GM19023 (cell line): ENCODE data around the gene MPPED2.
"Not testable (repeated sequence)": the region's sequence is repeated elsewhere in the genome, so short reads cannot be mapped to it uniquely, and the experiment has no call there.

Experiments
- ATAC-seq: cut with Tn5 transposase; IDR thresholded peaks from one replicate; pipeline ENCODE4 v1.9.1; 2021; ENCODE audit warnings: mild to moderate bottlenecking, moderate library complexity; ENCODE audit not compliant: unreplicated experiment

The MPPED2 gene

GRCh38 chr11:30579415-30580175 is 6.6 kb downstream of the MPPED2 start:
- no peak for ATAC-seq

GRCh38 chr11:30578406-30578805 is 7.7 kb downstream of the MPPED2 start:
- ATAC-seq = no peak

DNA sequence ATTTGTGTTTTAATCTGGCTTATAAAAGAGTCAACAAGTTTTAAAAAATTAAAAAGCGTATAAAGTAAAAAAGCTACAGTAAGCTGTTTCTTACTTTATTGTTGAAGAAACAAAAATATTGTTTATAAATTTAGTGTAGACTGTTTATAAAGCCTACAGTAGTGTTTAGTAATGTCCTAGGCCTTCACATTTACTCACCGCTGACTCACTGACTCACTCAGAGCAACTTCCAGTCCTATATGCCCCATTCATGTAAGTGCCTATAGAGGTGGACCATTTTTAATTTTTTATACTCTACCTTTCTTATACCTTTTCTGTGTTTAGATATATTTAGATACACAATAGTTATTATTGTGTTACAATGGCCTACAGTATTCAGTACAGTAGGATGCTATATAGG is 12.2 kb downstream of the MPPED2 start:
- no peak for ATAC-seq

DNA sequence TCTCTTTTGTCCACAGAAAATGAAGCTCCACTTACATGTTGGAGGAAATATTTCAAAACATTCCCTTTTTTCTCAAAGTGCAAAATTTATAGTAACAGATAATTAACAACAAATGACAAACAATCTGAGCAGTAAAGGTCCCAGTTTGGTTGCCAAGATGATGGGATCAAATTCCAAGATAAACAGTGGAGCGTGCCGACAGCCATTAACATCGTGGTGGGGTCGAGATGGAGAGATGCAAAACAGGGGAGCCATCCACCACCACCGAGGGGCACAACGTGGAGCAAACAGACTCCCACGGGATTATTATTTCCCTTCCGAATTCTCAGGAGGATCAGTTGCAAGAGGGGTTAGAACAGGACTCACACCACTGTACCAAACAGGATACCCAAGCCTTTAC is 17.2 kb downstream of the MPPED2 start:
- no peak for ATAC-seq

- ATAC-seq = no peak
These were observed 18.5 kb downstream of the MPPED2 start for GRCh38 chr11:30567644-30568043.

DNA sequence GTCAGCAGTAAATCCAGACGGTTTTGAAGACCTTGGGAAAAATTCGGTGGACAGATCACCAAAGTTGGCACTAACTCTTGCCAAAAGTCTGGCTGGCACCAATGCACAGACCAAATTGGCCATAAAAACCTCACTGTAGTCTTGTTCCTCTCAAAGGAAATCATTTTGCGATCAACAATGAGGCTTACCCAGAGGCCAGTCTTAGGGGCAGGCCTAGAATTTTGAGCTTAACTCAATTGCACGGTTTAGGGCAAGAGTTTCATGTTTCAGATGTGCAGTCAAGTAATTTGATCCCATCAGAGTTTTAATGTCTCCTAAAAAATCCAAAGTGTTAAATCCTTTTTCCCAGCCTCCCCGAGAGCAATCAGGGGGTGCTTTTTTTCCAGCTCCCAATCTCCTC is 19.0 kb downstream of the MPPED2 start:
- no peak for ATAC-seq

DNA sequence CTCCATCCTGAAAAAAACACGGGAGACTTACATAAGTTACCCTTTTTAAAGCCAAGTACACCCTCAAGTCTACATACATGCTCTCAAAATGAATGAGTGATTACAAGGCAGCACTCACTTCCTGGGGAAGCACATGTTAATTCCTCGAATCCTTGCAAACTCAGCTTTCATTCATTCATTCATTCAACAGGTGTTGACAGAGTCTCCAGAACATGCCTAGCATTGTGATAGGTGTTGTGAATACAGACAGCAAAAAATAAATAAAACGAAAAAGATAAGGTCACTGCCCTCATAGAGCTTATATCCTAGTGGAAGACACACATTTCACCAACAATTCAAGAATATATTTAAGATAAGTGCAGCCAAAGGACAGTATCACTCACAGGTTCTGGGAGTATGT is 19.7 kb downstream of the MPPED2 start:
- no peak for ATAC-seq

DNA sequence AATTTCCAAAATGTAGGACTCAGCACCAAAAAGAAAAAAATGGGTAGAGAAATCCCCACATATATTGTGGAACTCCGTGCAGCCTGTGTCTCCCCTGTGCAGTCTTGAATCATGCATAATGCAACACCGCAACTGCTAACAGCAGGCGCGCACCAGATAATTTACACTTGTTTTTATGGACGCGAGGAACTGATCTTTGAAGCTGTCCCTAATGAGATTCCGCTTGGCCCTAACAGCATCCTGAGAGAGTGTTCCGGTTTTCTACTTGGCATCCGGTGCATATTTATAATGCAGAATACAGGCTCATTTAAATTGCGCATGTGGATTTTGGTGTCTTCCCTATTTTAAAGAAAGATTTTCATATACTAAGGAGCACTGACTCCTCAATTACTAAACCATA is 21.1 kb downstream of the MPPED2 start:
- ATAC-seq = no peak

- no peak for ATAC-seq
These were observed 24.3 kb downstream of the MPPED2 start for GRCh38 chr11:30561691-30562415.

DNA sequence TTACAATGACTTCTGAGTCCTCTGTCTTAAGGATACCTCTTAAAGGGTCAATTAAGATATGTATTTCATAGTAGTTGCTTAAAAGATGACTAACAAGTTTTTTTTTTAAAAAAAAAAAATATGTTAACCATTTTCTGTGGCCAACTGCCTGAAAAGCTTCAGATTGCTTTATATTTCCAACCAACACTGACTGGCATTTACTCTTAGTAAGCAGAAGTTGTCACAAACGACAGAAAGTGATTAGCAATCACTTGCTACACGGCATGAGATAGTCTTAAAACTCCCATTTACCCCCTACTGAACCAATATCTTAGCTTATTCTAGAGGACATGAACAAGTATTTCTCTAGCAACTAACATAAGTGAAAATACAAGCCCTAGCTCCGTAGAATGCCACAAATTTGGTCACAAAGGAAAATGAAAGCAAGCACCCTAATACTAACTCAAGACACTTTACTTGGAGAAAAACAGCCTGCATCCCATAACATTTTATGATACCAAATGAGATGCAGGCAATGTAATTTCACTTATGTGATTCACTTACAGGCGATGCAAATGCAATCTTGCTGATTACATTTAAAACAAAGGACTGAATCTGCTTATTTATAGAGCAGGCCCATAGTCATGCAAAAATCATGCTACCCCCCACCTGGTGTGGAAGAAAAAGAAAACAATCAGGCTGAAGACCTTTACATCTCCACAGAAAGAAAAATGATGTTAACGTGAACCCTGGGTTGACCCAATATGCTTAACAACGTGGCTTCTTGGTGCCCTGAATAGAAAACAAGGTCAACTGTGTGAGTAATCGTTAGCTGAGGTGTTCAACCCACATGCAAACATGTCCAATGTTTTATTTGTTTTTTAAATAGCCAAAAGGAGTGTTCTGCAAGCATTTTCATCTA is 25.7 kb downstream of the MPPED2 start:
- ATAC-seq = no peak

- no peak for ATAC-seq
These were observed 27.1 kb downstream of the MPPED2 start for GRCh38 chr11:30559004-30559403.

DNA sequence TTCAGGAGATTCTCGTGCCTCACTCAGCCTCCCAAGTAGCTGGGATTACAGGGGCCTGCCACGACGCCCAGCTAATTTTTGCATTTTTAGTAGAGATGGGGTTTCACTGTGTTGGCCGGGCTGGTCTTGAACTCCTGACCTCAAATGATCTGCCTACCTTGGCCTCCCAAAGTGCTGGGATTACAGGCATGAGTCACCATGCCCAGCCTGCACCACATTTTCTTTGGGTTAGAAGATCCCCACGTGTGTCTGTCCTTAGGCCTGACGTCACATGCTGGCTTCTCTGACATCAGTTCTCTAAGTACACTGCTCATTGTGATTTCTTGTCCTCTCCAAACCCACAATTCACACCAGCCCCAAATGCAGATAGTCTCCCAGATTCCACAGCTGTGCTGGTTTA is 31.6 kb downstream of the MPPED2 start:
- not testable (repeated sequence) for ATAC-seq

DNA sequence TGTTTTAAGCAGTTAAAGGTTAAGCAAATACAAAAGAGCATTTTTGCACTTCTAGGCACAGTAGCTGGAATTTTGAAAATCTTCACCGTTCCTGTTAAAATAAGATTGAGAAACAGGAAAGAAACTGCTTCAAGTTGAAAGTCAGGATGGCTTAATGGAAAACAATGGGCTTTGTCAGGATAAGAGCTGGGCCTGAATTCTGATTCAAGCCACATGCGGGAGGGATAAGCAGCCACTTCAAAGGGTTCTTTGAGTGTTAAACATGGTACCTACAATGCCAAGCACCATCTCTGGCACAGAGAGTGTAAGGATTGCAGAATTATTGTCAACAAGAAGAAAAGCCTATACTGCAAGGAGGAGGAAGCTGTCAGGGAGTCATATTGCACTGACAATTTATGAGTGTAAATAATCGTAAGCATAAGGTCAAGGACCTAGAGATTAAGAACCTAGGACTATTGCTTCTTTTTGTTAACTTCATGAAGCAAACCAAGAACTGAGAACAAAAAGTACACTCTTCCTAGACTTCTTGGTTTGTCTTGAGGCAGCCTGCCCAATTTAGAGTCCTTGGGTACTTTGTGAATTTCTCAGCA is 32.5 kb downstream of the MPPED2 start:
- no peak for ATAC-seq

GRCh38 chr11:30552839-30553238 is 33.3 kb downstream of the MPPED2 start:
- ATAC-seq = no peak

DNA sequence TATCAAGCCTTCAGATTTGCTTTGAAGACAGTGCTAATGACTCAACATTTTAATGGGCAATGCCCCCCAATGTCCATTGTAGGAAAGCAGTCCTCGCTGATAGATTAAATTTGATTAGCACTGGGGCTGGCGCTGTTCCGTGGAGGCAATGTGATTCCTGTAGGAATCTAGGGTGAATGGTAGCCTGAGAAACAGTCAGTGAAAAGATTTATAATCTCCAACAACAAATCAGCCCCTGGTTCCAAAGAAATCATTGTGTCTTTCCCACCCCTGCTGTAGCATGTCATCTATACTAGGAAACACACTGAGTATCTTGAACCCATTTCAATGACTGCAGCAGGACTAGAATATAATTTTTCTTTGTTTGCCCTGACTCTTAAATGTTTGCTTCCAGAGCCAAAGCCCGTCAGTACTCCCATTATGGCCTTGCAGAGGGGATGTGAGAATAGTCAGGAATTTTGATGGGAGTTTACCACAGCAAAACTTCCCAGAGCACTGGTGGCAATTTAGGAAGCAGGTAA is 36.1 kb downstream of the MPPED2 start:
- ATAC-seq = no peak

- ATAC-seq = no peak
These were observed 36.6 kb downstream of the MPPED2 start for GRCh38 chr11:30549565-30549964.

GRCh38 chr11:30546334-30546733 is 39.8 kb downstream of the MPPED2 start:
- ATAC-seq = no peak

DNA sequence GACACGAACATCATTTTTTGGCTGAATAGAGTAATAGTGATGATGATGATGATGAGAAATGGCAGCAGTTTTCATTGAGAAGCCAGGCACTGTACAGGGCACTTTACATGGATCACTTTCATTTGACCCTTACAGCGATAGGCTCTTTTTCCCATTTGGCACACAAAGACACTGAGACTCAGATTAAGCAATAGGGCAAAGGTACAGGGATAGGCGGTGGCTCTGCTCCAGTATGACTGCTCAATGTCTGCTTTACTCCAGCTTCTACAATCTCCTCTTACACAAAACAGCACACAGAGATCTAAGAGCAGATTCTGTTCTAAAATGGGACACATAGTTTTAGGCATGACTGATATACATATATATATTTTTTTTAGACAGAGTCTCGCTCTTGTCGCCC is 40.6 kb downstream of the MPPED2 start:
- no peak for ATAC-seq

DNA sequence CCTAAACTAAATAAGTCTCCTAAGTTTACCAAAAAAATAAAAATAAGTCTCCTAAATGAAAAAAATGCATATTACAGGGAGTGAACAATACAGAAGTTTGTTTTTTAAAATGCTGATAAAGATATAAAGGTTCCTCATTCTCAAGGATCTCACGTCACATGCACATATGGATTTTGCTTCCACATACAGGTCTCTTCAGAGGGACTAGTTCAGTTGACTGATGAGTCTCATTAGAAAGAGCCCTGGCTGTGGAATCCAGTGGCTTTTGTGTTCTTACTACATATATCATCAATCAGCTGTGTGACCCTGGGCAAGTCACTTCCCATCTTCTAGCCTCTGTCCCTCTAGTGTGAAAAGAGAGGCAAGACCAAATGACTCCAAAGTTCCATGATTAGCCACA is 43.1 kb downstream of the MPPED2 start:
- ATAC-seq = no peak

GRCh38 chr11:30540781-30541180 is 45.4 kb downstream of the MPPED2 start:
- no peak for ATAC-seq

- no peak for ATAC-seq
These were observed 47.9 kb downstream of the MPPED2 start for GRCh38 chr11:30538251-30538650.
